Bronchial epithelial cell (primary cell): ENCODE results near the gene SUPT16H. TPM values are rescaled to one million over a fixed set of nuclear protein-coding genes. Genes with fewer than 3 reads are reported as not detected.

Experiments used
- DNase-seq: peaks from one replicate; pipeline ENCODE4 v3.0.0-alpha.2; 2010; ENCODE audit warnings: low read depth
- FAIRE-seq: peaks from 2 replicates; lab custom pipeline; 2011; peaks lifted over from hg19 to GRCh38; lab: Jason Lieb, UNC
- H3K27me3 ChIP-seq: 2 replicates; pipeline ENCODE4 v1.5.1; 2011; ENCODE audit warnings: low read length; ENCODE audit not compliant: control insufficient read depth, insufficient read depth
- H3K36me3 ChIP-seq: 2 replicates; pipeline ENCODE4 v1.5.1; 2011; ENCODE audit warnings: low read length; ENCODE audit not compliant: control insufficient read depth, insufficient read depth
- H3K4me3 ChIP-seq: 2 replicates; pipeline ENCODE4 v1.5.1; 2011; ENCODE audit warnings: mild to moderate bottlenecking, low read depth, low read length, control low read depth
- CTCF ChIP-seq: IDR thresholded peaks from 2 replicates; pipeline ENCODE4 v1.5.1; 2011; ENCODE audit warnings: mild to moderate bottlenecking, moderate library complexity, low read length, control low read depth, inconsistent platforms; ENCODE audit not compliant: insufficient read depth, severe bottlenecking
- total RNA-seq: library from RNA; depleted of rRNA; stranded (reverse); fragments of >200 nt; gene quantifications from 2 replicates; pipeline ENCODE4 v1.2.1, GENCODE V29; 2014

Gene SUPT16H
- total RNA-seq, 1 donor from 2014 or later = 55.8 TPM

- no peak for TF ChIP-seq CTCF
- no peaks in the 10 kb centered on the region for H3K27me3 ChIP-seq
- H3K36me3 ChIP-seq = no peaks in the 10 kb centered on the region
- DNase-seq = no peak
- no peak overlapping the region for H3K4me3 ChIP-seq
- FAIRE-seq = no peak
Observed at GRCh38 chr14:21334202-21334906, 49.5 kb downstream of the SUPT16H start.

DNA sequence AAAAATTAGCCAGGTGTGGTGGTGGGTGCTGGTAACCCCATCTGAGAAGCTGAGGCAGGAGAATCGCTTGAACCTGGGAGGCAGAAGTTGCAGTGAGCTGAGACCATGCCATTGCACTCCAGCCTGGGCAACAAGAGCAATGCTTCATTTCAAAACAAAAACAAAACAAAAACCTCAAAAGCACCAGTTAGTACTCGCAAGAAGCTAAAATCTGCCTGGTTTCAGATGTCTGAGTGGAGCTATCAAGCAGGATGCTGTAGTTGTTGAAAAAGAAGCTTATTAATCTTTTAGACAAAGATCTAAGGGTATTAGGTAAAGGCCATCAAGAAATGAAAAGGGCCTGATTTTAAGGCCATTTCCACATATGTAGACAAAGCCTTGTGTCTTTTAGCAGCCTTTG, 50.9 kb downstream of the SUPT16H start:
- no peaks in the 10 kb centered on the region for H3K36me3 ChIP-seq
- FAIRE-seq = no peak
- no peak for TF ChIP-seq CTCF

GRCh38 chr14:21326972-21327371, 56.8 kb downstream of the SUPT16H start:
- Histone ChIP-seq H3K4me3 (no peak overlapping the region), H3K36me3 (no peaks in the 10 kb centered on the region), H3K27me3 (no peaks in the 10 kb centered on the region)
- DNase-seq (no peak), FAIRE-seq (no peak)
- TF ChIP-seq CTCF = no peak

More for the DNA sequence above, 50.9 kb downstream of the SUPT16H start:
- no peaks in the 10 kb centered on the region for H3K27me3 ChIP-seq
- no peak for DNase-seq
- no peak overlapping the region for H3K4me3 ChIP-seq

GRCh38 chr14:21322716-21323115, 61.1 kb downstream of the SUPT16H start:
- no peak for TF ChIP-seq CTCF
- Histone ChIP-seq H3K27me3 (no peaks in the 10 kb centered on the region), H3K4me3 (no peak overlapping the region), H3K36me3 (no peaks in the 10 kb centered on the region)
- FAIRE-seq (no peak), DNase-seq (no peak)

DNA sequence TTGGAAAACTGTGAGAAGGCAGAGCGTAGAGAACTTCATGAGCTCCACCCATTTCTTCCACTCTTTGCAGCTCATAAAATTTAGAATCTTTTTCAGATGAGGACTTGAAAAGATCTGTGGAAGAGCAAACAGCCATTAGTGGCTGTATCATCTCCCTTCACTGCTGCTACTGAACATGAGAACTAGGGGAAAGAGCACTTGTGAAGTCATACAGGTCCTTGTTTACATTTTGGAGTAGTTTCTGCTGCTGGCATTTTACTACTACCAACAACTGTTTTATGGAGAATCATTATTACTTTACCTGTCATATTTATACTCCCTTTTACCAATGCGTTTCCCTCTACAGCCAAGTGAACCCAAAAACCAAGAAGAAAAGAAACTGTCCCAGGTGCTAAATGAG, 62.9 kb downstream of the SUPT16H start:
- no peaks in the 10 kb centered on the region for H3K36me3 ChIP-seq
- H3K27me3 ChIP-seq = no peaks in the 10 kb centered on the region
- TF ChIP-seq CTCF = no peak
- FAIRE-seq (no peak), DNase-seq (no peak)
- no peak overlapping the region for H3K4me3 ChIP-seq

- Histone ChIP-seq H3K27me3 (no peaks in the 10 kb centered on the region), H3K4me3 (no peak overlapping the region), H3K36me3 (no peaks in the 10 kb centered on the region)
- FAIRE-seq (no peak), DNase-seq (no peak)
- no peak for TF ChIP-seq CTCF
Observed at GRCh38 chr14:21317398-21317797, 66.4 kb downstream of the SUPT16H start.
